Spleen (tissue), 7 donors: ENCODE results near the gene A4GALT.

Experiments used
- POLR2AphosphoS5 ChIP-seq, 3 donors: sonication (generic); formaldehyde crosslinking; IDR thresholded peaks; one replicate each; pipeline ENCODE4 v1.5.1; 2017; ENCODE audit warnings: antibody characterized with exemption in 3 of 3
- TF ChIP-seq, protein P1 (sequence below), 11 experiments: fragments of 200-600 bp in 7 of 11; fragments of 450-650 bp in 4 of 11; sonication (generic) in 4 of 11; IDR thresholded peaks in 8 of 11; conservative IDR thresholded peaks in 3 of 11; 1 replicate in 7 of 11; 2 replicates in 4 of 11; pipeline versions ENCODE4 v1.4.0 to v1.8.0; 2016 to 2021; ENCODE audit warnings: antibody characterized with exemption in 11 of 11, inconsistent platforms in 4 of 11, mild to moderate bottlenecking in 1 of 11
- donor health status: DM: no; HTN: no; CAD: no; lungs with moderate emphysema.
- donor health status: DM: no; HTN: no; CAD: no.
- donor health status: DM: no; HTN: no; CAD: no.

DNA sequence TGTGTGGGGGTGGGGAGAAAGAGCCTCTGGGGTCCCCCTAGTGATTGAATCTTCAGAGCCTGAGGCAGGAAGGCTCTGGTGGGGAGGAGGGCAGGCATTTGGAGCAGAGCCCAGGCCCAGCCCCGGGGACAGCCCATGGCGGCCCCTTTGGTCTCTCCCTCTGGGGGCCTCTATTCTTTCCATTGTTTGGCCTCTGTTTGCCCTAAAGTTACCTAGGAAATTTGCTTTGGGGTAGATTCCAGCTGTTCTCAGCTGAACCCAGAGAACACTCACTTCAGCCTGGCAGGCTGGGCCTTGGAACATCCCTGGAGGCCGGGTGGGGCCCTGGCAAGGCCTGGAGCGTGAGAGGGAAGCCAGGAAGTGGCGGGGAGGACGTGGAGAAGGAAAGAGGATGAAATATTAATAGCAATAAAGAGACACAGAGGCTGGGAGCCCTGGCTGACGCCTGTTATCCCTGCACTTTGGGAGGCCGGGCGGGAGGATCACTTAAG is 22.9 kb upstream of the A4GALT start:
- TF ChIP-seq, protein P1, sequence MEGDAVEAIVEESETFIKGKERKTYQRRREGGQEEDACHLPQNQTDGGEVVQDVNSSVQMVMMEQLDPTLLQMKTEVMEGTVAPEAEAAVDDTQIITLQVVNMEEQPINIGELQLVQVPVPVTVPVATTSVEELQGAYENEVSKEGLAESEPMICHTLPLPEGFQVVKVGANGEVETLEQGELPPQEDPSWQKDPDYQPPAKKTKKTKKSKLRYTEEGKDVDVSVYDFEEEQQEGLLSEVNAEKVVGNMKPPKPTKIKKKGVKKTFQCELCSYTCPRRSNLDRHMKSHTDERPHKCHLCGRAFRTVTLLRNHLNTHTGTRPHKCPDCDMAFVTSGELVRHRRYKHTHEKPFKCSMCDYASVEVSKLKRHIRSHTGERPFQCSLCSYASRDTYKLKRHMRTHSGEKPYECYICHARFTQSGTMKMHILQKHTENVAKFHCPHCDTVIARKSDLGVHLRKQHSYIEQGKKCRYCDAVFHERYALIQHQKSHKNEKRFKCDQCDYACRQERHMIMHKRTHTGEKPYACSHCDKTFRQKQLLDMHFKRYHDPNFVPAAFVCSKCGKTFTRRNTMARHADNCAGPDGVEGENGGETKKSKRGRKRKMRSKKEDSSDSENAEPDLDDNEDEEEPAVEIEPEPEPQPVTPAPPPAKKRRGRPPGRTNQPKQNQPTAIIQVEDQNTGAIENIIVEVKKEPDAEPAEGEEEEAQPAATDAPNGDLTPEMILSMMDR (IDR thresholded peaks at IDR 0.05 in 8 of 11, conservative IDR thresholded peaks at IDR 0.05 in 3 of 11) = peak in 1 of 11 experiments; percentile 13
- peak; percentile 65 to 77 (median 74) for TF ChIP-seq POLR2AphosphoS5 (IDR thresholded peaks at IDR 0.05)
